KMS-11 (cell line): Measurements from ENCODE around the gene SNCA.

Source experiments
- H2AFZ ChIP-seq: fragments of 200-600 bp; sonication (generic); 2 replicates; pipeline ENCODE4 v1.6.1; 2016; ENCODE audit warnings: antibody characterized with exemption, mixed run types, low read depth
- H3K27ac ChIP-seq: fragments of 200-600 bp; sonication (generic); 2 replicates; pipeline ENCODE4 v1.6.1; 2016; ENCODE audit warnings: mild to moderate bottlenecking, mixed run types
- H3K27me3 ChIP-seq: fragments of 200-600 bp; sonication (generic); 2 replicates; pipeline ENCODE4 v1.6.1; 2017; ENCODE audit warnings: mild to moderate bottlenecking, low read depth, mixed run types, moderate library complexity; ENCODE audit not compliant: insufficient read depth
- H3K36me3 ChIP-seq: fragments of 200-600 bp; sonication (generic); 2 replicates; pipeline ENCODE4 v1.6.1; 2017; ENCODE audit warnings: mild to moderate bottlenecking, mixed run types; ENCODE audit not compliant: insufficient read depth
- H3K4me1 ChIP-seq: fragments of 200-600 bp; sonication (generic); 2 replicates; pipeline ENCODE4 v1.6.1; 2016; ENCODE audit warnings: mild to moderate bottlenecking, low read depth, mixed run types; ENCODE audit not compliant: poor library complexity, severe bottlenecking
- H3K4me2 ChIP-seq: fragments of 200-600 bp; sonication (generic); 2 replicates; pipeline ENCODE4 v1.7.0; 2016; ENCODE audit warnings: mild to moderate bottlenecking, mixed run types
- H3K4me3 ChIP-seq: fragments of 200-600 bp; sonication (generic); IDR thresholded peaks from 2 replicates; pipeline ENCODE4 v1.6.1; 2017; ENCODE audit warnings: low read depth, low read length, mixed read lengths; ENCODE audit not compliant: insufficient read depth
- H3K79me2 ChIP-seq: fragments of 200-600 bp; sonication (generic); 2 replicates; pipeline ENCODE4 v1.6.1; 2016; ENCODE audit warnings: low read depth, mixed run types; ENCODE audit not compliant: insufficient read depth
- H3K9ac ChIP-seq: fragments of 200-600 bp; sonication (generic); 2 replicates; pipeline ENCODE4 v1.6.1; 2016; ENCODE audit warnings: mild to moderate bottlenecking, mixed run types
- H4K20me1 ChIP-seq: fragments of 200-600 bp; sonication (generic); 2 replicates; pipeline ENCODE4 v1.6.1; 2016; ENCODE audit warnings: mild to moderate bottlenecking, mixed run types; ENCODE audit not compliant: insufficient read depth
- TF ChIP-seq, protein P1 (sequence below): fragments of 200-600 bp; sonication (generic); conservative IDR thresholded peaks from 2 replicates; pipeline ENCODE4 v1.6.1; 2017; ENCODE audit warnings: low read depth, mild to moderate bottlenecking, antibody characterized with exemption, low read length, moderate library complexity, mixed read lengths

The SNCA gene

DNA sequence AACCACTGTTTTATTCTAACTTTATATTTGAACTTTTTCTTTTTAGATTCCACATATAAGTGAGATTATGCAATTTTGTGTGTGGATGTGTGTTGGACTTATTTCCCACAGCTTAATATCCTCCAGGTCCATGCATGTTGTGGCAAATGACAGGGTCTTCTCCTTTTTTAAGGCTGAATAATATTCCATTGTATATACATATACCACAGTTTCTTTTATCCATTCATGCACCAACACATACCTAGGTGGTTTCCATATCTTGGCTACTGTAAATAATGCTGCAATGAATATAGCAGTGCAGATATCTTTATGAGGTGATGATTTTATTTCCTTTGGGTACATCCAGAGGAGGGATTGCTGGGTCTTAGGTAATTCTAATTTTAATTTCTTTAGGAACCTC is 69.0 kb downstream of the SNCA start:
- H3K27me3 ChIP-seq, result no peaks in the 10 kb centered on the region
- no peak overlapping the region for H3K9ac ChIP-seq
- no peaks in the 10 kb centered on the region for H3K4me1 ChIP-seq
- H3K4me3 ChIP-seq, result no peak overlapping the region
- H3K36me3 ChIP-seq, result no peaks in the 10 kb centered on the region
- no peak overlapping the region for H2AFZ ChIP-seq
- no peaks in the 10 kb centered on the region for H4K20me1 ChIP-seq
- no peak overlapping the region for H3K27ac ChIP-seq
- TF ChIP-seq, protein P1, sequence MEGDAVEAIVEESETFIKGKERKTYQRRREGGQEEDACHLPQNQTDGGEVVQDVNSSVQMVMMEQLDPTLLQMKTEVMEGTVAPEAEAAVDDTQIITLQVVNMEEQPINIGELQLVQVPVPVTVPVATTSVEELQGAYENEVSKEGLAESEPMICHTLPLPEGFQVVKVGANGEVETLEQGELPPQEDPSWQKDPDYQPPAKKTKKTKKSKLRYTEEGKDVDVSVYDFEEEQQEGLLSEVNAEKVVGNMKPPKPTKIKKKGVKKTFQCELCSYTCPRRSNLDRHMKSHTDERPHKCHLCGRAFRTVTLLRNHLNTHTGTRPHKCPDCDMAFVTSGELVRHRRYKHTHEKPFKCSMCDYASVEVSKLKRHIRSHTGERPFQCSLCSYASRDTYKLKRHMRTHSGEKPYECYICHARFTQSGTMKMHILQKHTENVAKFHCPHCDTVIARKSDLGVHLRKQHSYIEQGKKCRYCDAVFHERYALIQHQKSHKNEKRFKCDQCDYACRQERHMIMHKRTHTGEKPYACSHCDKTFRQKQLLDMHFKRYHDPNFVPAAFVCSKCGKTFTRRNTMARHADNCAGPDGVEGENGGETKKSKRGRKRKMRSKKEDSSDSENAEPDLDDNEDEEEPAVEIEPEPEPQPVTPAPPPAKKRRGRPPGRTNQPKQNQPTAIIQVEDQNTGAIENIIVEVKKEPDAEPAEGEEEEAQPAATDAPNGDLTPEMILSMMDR, result no peak
- H3K4me2 ChIP-seq, result no peak overlapping the region
- H3K79me2 ChIP-seq, result no peaks in the 10 kb centered on the region

DNA sequence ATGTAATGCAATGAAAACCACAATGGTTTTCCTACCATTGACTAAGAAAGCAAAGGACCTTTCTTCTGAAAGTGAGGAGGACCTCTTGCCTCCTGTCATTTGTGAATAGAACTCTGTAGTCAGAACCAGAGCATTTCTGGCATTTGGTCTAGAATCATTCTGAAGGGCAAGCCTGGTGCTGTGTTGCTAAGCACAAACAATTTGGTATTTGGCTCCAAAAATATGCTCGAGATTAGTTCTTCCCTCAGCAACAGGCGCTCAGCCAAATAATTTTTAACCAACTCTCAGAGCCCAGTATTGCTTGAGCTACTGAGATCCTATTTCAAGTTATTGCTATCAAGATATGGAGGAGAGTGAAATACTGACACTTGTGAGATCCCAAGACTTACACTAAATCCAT is 71.0 kb downstream of the SNCA start:
- no peak overlapping the region for H3K9ac ChIP-seq
- H2AFZ ChIP-seq, result no peak overlapping the region
- no peaks in the 10 kb centered on the region for H3K27me3 ChIP-seq
- H3K36me3 ChIP-seq, result no peaks in the 10 kb centered on the region
- H3K4me3 ChIP-seq, result no peak overlapping the region
- H3K27ac ChIP-seq, result no peak overlapping the region
- no peaks in the 10 kb centered on the region for H4K20me1 ChIP-seq
- H3K79me2 ChIP-seq, result no peaks in the 10 kb centered on the region
- H3K4me2 ChIP-seq, result no peak overlapping the region
- TF ChIP-seq, protein P1, result no peak
- H3K4me1 ChIP-seq, result no peaks in the 10 kb centered on the region

DNA sequence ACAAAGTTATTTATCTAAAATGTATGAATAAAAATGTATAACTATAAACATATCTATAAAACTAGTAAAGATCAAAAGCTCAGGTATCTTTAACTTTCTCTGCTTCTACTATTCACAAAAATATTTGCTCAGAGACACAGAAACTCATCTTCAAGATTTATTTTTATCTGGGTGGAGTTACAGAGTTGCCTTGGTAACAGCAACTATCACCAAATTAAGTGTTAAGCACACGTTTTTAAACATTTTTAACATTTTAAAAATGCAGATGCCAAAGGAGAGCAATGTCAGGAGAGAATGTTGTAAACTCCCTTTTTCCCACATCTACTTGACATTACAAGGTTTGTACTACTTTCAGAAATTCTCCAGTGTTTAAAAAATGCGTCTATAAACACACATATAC is 71.4 kb downstream of the SNCA start:
- Histone ChIP-seq H3K27me3 (no peaks in the 10 kb centered on the region), H3K4me2 (no peak overlapping the region), H2AFZ (no peak overlapping the region), H3K27ac (no peak overlapping the region), H4K20me1 (no peaks in the 10 kb centered on the region), H3K4me1 (no peaks in the 10 kb centered on the region), H3K9ac (no peak overlapping the region), H3K36me3 (no peaks in the 10 kb centered on the region), H3K79me2 (no peaks in the 10 kb centered on the region), H3K4me3 (no peak overlapping the region)
- TF ChIP-seq, protein P1, result no peak

DNA sequence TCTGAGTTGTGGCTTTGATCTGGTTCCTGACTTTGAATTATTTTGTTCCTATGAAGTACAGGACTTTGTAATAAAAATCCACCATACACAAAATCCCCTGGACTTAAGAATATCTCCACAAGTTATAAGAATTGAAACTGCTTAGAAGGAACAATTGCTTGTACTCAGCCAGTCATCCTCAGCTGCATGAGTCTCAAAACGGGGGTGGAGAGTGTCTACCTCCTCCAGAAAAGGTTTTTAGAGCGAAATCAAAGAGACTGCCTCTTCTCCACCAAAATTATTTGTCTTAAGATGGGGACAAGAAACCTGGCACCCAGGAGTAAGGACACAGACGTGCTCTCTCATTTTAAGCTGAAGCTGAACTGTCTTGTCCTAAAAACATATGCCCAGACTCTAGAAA is 74.7 kb downstream of the SNCA start:
- no peaks in the 10 kb centered on the region for H4K20me1 ChIP-seq
- H3K27me3 ChIP-seq, result no peaks in the 10 kb centered on the region
- H3K4me1 ChIP-seq, result no peaks in the 10 kb centered on the region
- no peaks in the 10 kb centered on the region for H3K36me3 ChIP-seq
- no peak overlapping the region for H3K9ac ChIP-seq
- H2AFZ ChIP-seq, result no peak overlapping the region
- no peak overlapping the region for H3K4me3 ChIP-seq
- H3K27ac ChIP-seq, result no peak overlapping the region
- TF ChIP-seq, protein P1, result no peak
- no peak overlapping the region for H3K4me2 ChIP-seq
- no peaks in the 10 kb centered on the region for H3K79me2 ChIP-seq

DNA sequence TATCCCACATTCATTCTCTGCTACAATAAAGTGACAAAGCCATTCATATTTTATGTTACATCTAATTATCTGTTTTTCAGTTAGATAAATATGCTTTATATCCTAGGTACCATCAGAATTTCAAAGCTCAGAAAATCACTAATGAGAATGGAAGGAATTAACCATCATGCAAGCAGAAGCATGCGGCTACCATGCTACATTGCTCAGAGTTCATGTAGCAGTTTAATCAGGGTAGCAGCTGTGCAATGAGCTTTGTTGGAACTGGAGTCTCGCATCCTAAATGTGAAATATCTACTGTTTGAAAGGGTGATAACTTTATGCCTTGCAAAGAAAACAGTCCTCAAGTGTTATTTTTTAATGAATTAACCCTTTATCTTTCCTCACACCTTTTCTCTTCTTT is 77.5 kb downstream of the SNCA start:
- no peak overlapping the region for H3K9ac ChIP-seq
- H3K79me2 ChIP-seq, result no peaks in the 10 kb centered on the region
- no peaks in the 10 kb centered on the region for H4K20me1 ChIP-seq
- no peak overlapping the region for H2AFZ ChIP-seq
- H3K27me3 ChIP-seq, result no peaks in the 10 kb centered on the region
- no peaks in the 10 kb centered on the region for H3K36me3 ChIP-seq
- TF ChIP-seq, protein P1, result no peak
- no peak overlapping the region for H3K4me3 ChIP-seq
- no peak overlapping the region for H3K4me2 ChIP-seq
- no peak overlapping the region for H3K27ac ChIP-seq
- no peaks in the 10 kb centered on the region for H3K4me1 ChIP-seq
